GM18867 (cell line): Measurements from ENCODE around the gene TNFSF11.

ENCODE experiments used
- ATAC-seq: cut with Tn5 transposase; IDR thresholded peaks from one replicate; pipeline ENCODE4 v1.9.1; 2021; ENCODE audit warnings: mild to moderate bottlenecking, moderate library complexity; ENCODE audit not compliant: unreplicated experiment

Gene TNFSF11

GRCh38 chr13:42651936-42652641, 78.1 kb downstream of the TNFSF11 start:
- ATAC-seq = no peak

DNA sequence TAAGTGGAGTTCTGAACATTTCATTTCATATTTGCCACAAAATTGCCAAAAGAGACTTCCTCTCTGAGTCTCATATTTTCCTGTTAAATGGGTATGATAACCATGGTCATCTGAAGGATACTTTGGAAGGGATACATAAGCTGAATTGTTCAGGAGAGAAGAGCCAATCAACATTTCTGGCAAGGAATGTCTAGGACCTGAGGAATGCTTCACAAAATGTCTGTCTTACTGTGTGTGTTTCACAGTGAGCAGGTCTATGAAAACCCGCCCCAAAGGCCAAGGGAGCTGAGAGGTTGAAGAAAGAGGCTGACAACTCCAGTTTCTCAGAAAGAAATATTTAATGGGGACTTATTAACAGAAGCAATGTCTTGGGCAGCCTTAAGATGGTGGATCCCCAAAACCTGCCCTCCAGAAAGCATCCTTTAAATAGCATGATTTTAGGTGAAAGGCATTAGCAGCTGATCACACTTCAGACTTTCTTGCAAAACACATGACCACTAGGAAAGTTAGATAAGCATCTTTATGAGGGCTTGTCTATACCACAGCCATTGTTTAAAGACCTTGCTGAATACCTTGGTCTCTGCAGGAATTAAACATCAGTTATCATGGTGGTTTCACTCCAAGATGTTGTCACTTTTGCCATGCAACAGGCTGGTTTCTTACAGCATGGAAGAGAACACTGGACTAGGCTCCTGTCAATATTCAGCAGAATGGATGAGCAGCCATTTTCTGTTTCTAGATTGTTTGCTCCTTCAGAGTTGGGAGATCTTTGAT, 78.9 kb downstream of the TNFSF11 start:
- no peak for ATAC-seq

- no peak for ATAC-seq
These were observed 79.7 kb downstream of the TNFSF11 start for GRCh38 chr13:42653679-42654078.

DNA sequence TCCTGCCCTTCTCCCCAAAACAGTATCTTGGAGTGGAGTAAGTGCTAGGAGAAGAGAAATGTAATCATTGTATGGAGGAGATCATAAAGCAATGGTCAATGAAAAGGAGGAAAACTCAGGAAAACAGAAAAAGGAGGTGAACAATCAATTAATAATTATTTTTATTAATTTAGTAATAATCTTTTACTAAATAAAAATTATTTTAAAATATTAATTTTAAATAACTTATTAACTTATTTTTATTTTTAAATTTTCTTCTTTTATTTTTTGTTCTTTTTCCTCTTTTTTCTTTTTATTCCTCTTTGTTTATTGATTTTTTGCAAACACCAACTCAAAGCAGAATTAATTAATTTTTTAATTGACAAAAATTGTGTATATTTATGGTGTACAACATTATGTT, 80.3 kb downstream of the TNFSF11 start:
- no peak for ATAC-seq

GRCh38 chr13:42654722-42655121, 80.8 kb downstream of the TNFSF11 start:
- ATAC-seq = no peak

DNA sequence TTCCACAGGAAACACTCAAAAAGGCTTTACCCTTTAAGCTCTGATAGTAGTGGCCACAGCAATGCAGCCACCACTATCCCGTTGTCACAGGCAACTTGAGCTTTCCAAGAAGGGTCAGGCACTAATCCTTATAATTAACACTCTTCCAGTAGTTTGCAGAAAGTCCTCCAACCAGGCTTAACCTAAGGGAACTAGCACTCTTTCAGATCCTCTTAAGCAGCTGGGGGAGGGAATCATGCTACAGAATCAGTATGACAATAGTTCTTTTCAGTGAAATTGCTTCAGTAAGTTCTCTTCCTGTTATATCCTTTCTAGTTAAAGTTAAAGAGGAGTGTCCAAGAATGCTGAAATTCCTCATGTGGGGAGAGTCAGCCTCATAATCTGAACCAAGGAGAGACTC, 82.2 kb downstream of the TNFSF11 start:
- ATAC-seq = no peak

GRCh38 chr13:42656958-42657357, 83.0 kb downstream of the TNFSF11 start:
- no peak for ATAC-seq
